Measurements from ENCODE around the gene CYP4A22.

DNA sequence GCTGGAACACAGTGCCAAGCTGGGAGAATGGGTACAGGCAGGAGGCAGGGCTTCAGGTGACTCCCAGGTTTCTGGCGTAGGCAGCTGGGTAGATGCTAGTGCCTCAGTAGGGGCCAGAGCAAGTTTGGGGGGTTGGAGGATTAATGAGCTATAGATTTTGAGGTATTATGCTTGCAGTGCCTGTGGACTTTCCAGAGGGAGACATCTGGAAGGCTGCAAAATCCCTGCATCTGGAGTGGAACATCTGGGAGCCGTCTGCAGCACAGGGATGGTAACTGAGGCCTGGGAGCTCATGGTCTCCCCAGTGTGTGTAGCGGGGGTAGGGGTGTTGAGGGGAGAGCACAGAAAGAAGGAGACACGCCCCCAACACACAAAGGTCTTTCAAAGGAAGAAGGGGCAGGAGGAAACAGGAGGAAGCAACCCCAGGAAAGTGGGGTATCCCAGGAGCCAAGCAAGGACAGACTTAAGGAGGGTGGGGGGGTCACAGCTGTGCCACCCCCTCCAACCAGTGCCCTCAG is 54.8 kb downstream of the CYP4A22 start:
- no peak for TF ChIP-seq POLR2AphosphoS5 (IDR thresholded peaks at IDR 0.05; ENCODE audit: insufficient read depth, low read depth, low read length)
- TF ChIP-seq, protein P1, sequence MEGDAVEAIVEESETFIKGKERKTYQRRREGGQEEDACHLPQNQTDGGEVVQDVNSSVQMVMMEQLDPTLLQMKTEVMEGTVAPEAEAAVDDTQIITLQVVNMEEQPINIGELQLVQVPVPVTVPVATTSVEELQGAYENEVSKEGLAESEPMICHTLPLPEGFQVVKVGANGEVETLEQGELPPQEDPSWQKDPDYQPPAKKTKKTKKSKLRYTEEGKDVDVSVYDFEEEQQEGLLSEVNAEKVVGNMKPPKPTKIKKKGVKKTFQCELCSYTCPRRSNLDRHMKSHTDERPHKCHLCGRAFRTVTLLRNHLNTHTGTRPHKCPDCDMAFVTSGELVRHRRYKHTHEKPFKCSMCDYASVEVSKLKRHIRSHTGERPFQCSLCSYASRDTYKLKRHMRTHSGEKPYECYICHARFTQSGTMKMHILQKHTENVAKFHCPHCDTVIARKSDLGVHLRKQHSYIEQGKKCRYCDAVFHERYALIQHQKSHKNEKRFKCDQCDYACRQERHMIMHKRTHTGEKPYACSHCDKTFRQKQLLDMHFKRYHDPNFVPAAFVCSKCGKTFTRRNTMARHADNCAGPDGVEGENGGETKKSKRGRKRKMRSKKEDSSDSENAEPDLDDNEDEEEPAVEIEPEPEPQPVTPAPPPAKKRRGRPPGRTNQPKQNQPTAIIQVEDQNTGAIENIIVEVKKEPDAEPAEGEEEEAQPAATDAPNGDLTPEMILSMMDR (IDR thresholded peaks at IDR 0.05; ENCODE audit: extremely low read depth in 1 of 2, insufficient read depth in 1 of 2, low read depth in 1 of 2, low read length in 2 of 2): no peak
